B cell (primary cell): ENCODE results near the gene TEP1. TPM values are rescaled to one million over a fixed set of nuclear protein-coding genes. Genes with fewer than 3 reads are reported as not detected.

Experiments
- ATAC-seq: fragments of 200-7000 bp; cut with Tn5 transposase; one replicate; pipeline ENCODE4 v1.10.0; 2021; ENCODE audit warnings: low read depth, mild to moderate bottlenecking, moderate number of reproducible peaks, moderate library complexity
- CTCF ChIA-PET: fragments of 350-600 bp; sonication (Branson Sonifier 250); formaldehyde crosslinking; loops from one replicate; lab custom pipeline; 2021; ENCODE audit warnings: antibody characterized with exemption, inconsistent platforms; lab: Charles Lee
- POLR2A ChIA-PET: fragments of 350-600 bp; sonication (Branson Sonifier 250); formaldehyde crosslinking; loops from one replicate; lab custom pipeline; 2021; ENCODE audit warnings: antibody characterized with exemption; lab: Charles Lee
- DNase-seq: peaks from one replicate; pipeline ENCODE4 v3.0.0; 2013
- H2AFZ ChIP-seq: 2 replicates; pipeline ENCODE4 v1.6.1; 2012; ENCODE audit warnings: mild to moderate bottlenecking, low read depth, low read length; ENCODE audit not compliant: insufficient read depth, poor library complexity, severe bottlenecking
- H3K27ac ChIP-seq, 2 donors: 1 replicate in 1 of 2; 2 replicates in 1 of 2; pipeline ENCODE4 v1.5.1; 2012 to 2013; ENCODE audit warnings: low read length in 2 of 2, mild to moderate bottlenecking in 2 of 2, moderate library complexity in 1 of 2
- H3K27me3 ChIP-seq, 4 experiments: fragments of 200-600 bp in 1 of 4; sonication (generic) in 1 of 4; replicated peaks in 1 of 4; 1 replicate in 2 of 4; 2 replicates in 2 of 4; pipeline versions ENCODE4 v1.6.1 to v1.7.0; 2013 to 2016; ENCODE audit warnings: low read length in 3 of 4, mild to moderate bottlenecking in 2 of 4, mixed read lengths in 1 of 4, moderate library complexity in 1 of 4; ENCODE audit not compliant: insufficient read depth in 4 of 4, control insufficient read depth in 3 of 4; ENCODE audit errors: control extremely low read depth in 1 of 4
- H3K36me3 ChIP-seq, 2 experiments: replicated peaks in 1 of 2; 1 replicate in 1 of 2; 2 replicates in 1 of 2; pipeline versions ENCODE4 v1.6.1 to v1.7.1; 2013; ENCODE audit warnings: low read length in 1 of 2; ENCODE audit not compliant: insufficient read depth in 2 of 2, control insufficient read depth in 1 of 2; ENCODE audit errors: control extremely low read depth in 1 of 2, extremely low read depth in 1 of 2
- H3K4me1 ChIP-seq, 2 donors: fragments of 200-600 bp in 1 of 2; sonication (generic) in 1 of 2; 1 replicate in 1 of 2; 2 replicates in 1 of 2; pipeline versions ENCODE4 v1.5.1 to v1.6.1; 2013 to 2017; ENCODE audit warnings: low read length in 2 of 2; ENCODE audit not compliant: control insufficient read depth in 2 of 2, insufficient read depth in 2 of 2
- H3K4me2 ChIP-seq: replicated peaks from 2 replicates; pipeline ENCODE3; 2012; ENCODE audit warnings: mild to moderate bottlenecking, low read depth, low read length; ENCODE audit not compliant: poor library complexity, severe bottlenecking
- H3K4me3 ChIP-seq, 5 experiments: fragments of 200-600 bp in 1 of 5; sonication (generic) in 1 of 5; 1 replicate in 3 of 5; 2 replicates in 2 of 5; pipeline versions ENCODE4 v1.5.1 to v1.7.0; 2011 to 2016; ENCODE audit warnings: low read length in 4 of 5, mild to moderate bottlenecking in 4 of 5, low read depth in 2 of 5, control low read depth in 1 of 5, moderate library complexity in 1 of 5; ENCODE audit not compliant: insufficient read depth in 1 of 5; ENCODE audit errors: control extremely low read depth in 1 of 5, extremely low read depth in 1 of 5
- H3K79me2 ChIP-seq: fragments of 200-600 bp; sonication (generic); one replicate; pipeline ENCODE4 v1.6.0; 2016; ENCODE audit warnings: low read length; ENCODE audit not compliant: control insufficient read depth, insufficient read depth
- H3K9ac ChIP-seq: fragments of 200-600 bp; sonication (generic); 2 replicates; pipeline ENCODE4 v1.6.1; 2017; ENCODE audit warnings: mild to moderate bottlenecking, low read length, moderate library complexity
- H3K9me3 ChIP-seq, 3 donors: one replicate each; pipeline versions ENCODE4 v1.6.1 to v1.7.1; 2013; ENCODE audit warnings: low read length in 2 of 3; ENCODE audit not compliant: control insufficient read depth in 2 of 3, insufficient read depth in 1 of 3; ENCODE audit errors: control extremely low read depth in 1 of 3
- H4K20me1 ChIP-seq: 2 replicates; pipeline ENCODE4 v1.6.0; 2012; ENCODE audit warnings: mild to moderate bottlenecking, low read length; ENCODE audit not compliant: insufficient read depth, control insufficient read depth, poor library complexity, severe bottlenecking
- H3K27ac Mint-ChIP-seq: one replicate; pipeline ENCODE4 v1.8.0; 2021; ENCODE audit warnings: mixed read lengths
- H3K27me3 Mint-ChIP-seq: one replicate; pipeline ENCODE4 v1.8.0; 2021; ENCODE audit warnings: mixed read lengths
- H3K4me1 Mint-ChIP-seq: one replicate; pipeline ENCODE4 v1.8.0; 2021; ENCODE audit warnings: mixed read lengths
- H3K4me3 Mint-ChIP-seq: one replicate; pipeline ENCODE4 v1.8.0; 2021; ENCODE audit warnings: mixed read lengths
- H3K9me3 Mint-ChIP-seq: one replicate; pipeline ENCODE4 v1.8.0; 2022; ENCODE audit warnings: mixed read lengths; ENCODE audit not compliant: insufficient read depth
- EZH2 ChIP-seq: IDR thresholded peaks from 2 replicates; pipeline ENCODE4 v1.6.1; 2012; ENCODE audit warnings: borderline replicate concordance, low read depth, mild to moderate bottlenecking, moderate library complexity, low read length; ENCODE audit not compliant: insufficient read depth, poor library complexity, severe bottlenecking
- WGBS: methylation state at CpG from one replicate; pipeline ENCODE4 v1.1.5; 2013; ENCODE audit warnings: missing lambda C conversion rate; ENCODE audit not compliant: insufficient coverage; 5-methylcytosine and 5-hydroxymethylcytosine counted together
- intact Hi-C: fragments of 100-400 bp; cut with micrococcal nuclease; formaldehyde crosslinking; loops from one replicate; pipeline ENCODE4 v1.10.0; 2022
- polyA plus RNA-seq: library from polyadenylated mRNA; depleted of rRNA; stranded (reverse); fragments of >200 nt; gene quantifications from 2 replicates; pipeline ENCODE4 v1.2.3, GENCODE V29; 2012
- total RNA-seq, 2 donors: library from RNA; stranded (reverse); fragments of 120-200 nt in 1 of 2; gene quantifications; 1 replicate in 1 of 2; 2 replicates in 1 of 2; pipeline versions ENCODE4 v1.2.3 to v1.2.4, GENCODE V29; 2013 to 2022
- TF ChIP-seq, protein P1 (sequence below): fragments of 200-600 bp; IDR thresholded peaks from one replicate; pipeline ENCODE4 v1.8.0; 2022; ENCODE audit warnings: antibody characterized with exemption, mild to moderate bottlenecking

The TEP1 gene
- total and polyA plus RNA-seq, 2 donors (not counting 1 experiment from before 2014, with no cell fraction given), result 69.9 to 123 TPM

DNA sequence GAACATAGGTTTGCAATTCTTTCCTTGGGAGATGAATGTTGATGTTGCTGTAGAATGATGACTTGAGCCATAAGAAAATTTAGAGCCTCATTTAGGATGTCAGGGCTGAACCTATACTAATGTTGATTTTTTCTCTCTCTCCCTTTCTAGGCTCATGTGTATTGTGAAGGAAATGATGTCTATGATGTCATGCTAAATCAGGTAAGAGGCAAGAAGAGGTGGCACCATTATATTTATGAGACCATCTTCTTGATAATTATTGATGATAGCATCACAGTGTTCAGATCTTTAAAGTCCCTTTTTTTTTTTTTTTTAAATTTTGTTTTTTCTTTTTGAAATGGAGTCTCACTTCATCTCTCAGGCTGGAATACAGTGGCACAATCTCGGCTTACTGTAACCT, 66.6 kb downstream of the TEP1 start:
- peaks cover 6 to 10% of the 10 kb centered on the region in 2 donors for H3K4me1 ChIP-seq
- peaks cover 1 to 10% of the 10 kb centered on the region in 2 experiments for H3K36me3 ChIP-seq
- no peak overlapping the region for H3K27ac ChIP-seq
- POLR2A ChIA-PET, result no interaction called here
- H3K4me3 ChIP-seq, result no peak overlapping the region
- no peak overlapping the region for H2AFZ ChIP-seq
- H3K4me1 Mint-ChIP-seq, result peaks cover 15% of the 10 kb centered on the region
- no peak overlapping the region for H3K9ac ChIP-seq
- no peaks in the 10 kb centered on the region for H3K27me3 Mint-ChIP-seq
- H3K9me3 Mint-ChIP-seq, result no peaks in the 10 kb centered on the region
- CTCF ChIA-PET, result no interaction called here
- peaks cover 0 to 3% (median 2%) of the 10 kb centered on the region in 3 donors for H3K9me3 ChIP-seq
- no peak overlapping the region for H3K27ac Mint-ChIP-seq
- no peak for ATAC-seq
- no CpG with 5 or more reads among the region's 1 CpG for WGBS
- H3K4me2 ChIP-seq, result no peak overlapping the region
- no peak for TF ChIP-seq EZH2
- TF ChIP-seq, protein P1, sequence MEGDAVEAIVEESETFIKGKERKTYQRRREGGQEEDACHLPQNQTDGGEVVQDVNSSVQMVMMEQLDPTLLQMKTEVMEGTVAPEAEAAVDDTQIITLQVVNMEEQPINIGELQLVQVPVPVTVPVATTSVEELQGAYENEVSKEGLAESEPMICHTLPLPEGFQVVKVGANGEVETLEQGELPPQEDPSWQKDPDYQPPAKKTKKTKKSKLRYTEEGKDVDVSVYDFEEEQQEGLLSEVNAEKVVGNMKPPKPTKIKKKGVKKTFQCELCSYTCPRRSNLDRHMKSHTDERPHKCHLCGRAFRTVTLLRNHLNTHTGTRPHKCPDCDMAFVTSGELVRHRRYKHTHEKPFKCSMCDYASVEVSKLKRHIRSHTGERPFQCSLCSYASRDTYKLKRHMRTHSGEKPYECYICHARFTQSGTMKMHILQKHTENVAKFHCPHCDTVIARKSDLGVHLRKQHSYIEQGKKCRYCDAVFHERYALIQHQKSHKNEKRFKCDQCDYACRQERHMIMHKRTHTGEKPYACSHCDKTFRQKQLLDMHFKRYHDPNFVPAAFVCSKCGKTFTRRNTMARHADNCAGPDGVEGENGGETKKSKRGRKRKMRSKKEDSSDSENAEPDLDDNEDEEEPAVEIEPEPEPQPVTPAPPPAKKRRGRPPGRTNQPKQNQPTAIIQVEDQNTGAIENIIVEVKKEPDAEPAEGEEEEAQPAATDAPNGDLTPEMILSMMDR, result no peak
- intact Hi-C loops, result no loop called here
- H3K27me3 ChIP-seq, result no peaks in the 10 kb centered on the region
- peaks cover 7% of the 10 kb centered on the region for H3K79me2 ChIP-seq
- H3K4me3 Mint-ChIP-seq, result no peak overlapping the region
- no peaks in the 10 kb centered on the region for H4K20me1 ChIP-seq
- DNase-seq, result no peak

GRCh38 chr14:20345366-20345765, 67.9 kb downstream of the TEP1 start:
- no peak overlapping the region for H3K4me3 Mint-ChIP-seq
- Histone ChIP-seq H3K4me3 (no peak overlapping the region), H3K27me3 (no peaks in the 10 kb centered on the region), H2AFZ (no peak overlapping the region), H3K79me2 (peaks cover 7% of the 10 kb centered on the region), H3K36me3 (peaks cover 1 to 9% of the 10 kb centered on the region in 2 experiments), H3K4me2 (no peak overlapping the region), H3K4me1 (peaks cover 6 to 10% of the 10 kb centered on the region in 2 donors), H3K9ac (no peak overlapping the region), H3K9me3 (peaks cover 0 to 3% (median 2%) of the 10 kb centered on the region in 3 donors), H4K20me1 (no peaks in the 10 kb centered on the region), H3K27ac (no peak overlapping the region)
- ATAC-seq (no peak), DNase-seq (no peak)
- peak overlapping the region; percentile 11 for H3K27ac Mint-ChIP-seq
- CTCF ChIA-PET, result interaction anchor here (5.5 kb wide), 1 partner anchor 18 kb away, joined by 88 read pairs; no protein-coding TSS in a partner anchor
- intact Hi-C loops, result no loop called here
- peaks cover 15% of the 10 kb centered on the region for H3K4me1 Mint-ChIP-seq
- no peaks in the 10 kb centered on the region for H3K9me3 Mint-ChIP-seq
- POLR2A ChIA-PET, result no interaction called here
- H3K27me3 Mint-ChIP-seq, result no peaks in the 10 kb centered on the region
- no CpG with 5 or more reads among the region's 1 CpG for WGBS
- TF ChIP-seq, protein P1, result no peak
